Sigmoid colon (tissue), 4 donors: Measurements from ENCODE around the gene SLC22A3.

Source experiments
- CTCF ChIP-seq, 4 experiments: fragments of 450-650 bp in 3 of 4; fragments of 200-600 bp in 1 of 4; IDR thresholded peaks; one replicate each; pipeline ENCODE4 v1.5.1; 2016 to 2019; ENCODE audit warnings: antibody characterized with exemption in 4 of 4, mild to moderate bottlenecking in 3 of 4, moderate library complexity in 2 of 4
- EP300 ChIP-seq, 4 donors: sonication (generic); formaldehyde crosslinking; IDR thresholded peaks; one replicate each; pipeline ENCODE4 v1.6.1; 2017; ENCODE audit warnings: antibody characterized with exemption in 4 of 4
- POLR2A ChIP-seq, 2 donors: fragments of 450-650 bp; IDR thresholded peaks; one replicate each; pipeline ENCODE4 v1.6.1; 2016; ENCODE audit warnings: antibody characterized with exemption in 2 of 2, mild to moderate bottlenecking in 2 of 2, moderate library complexity in 2 of 2

- no peak for TF ChIP-seq CTCF (IDR thresholded peaks at IDR 0.05)
- TF ChIP-seq EP300 (IDR thresholded peaks at IDR 0.05): no peak
- no peak for TF ChIP-seq POLR2A (IDR thresholded peaks at IDR 0.05)
Observed at GRCh38 chr6:160438481-160438880, 90.3 kb downstream of the SLC22A3 start.
